ENCODE data around the gene CSRP2.
A peak's percentile ranks its signal among the peaks of the same experiment; 100 is the strongest.

Gene CSRP2

GRCh38 chr12:76863837-76864236 is 15.0 kb downstream of the CSRP2 start:
- no peak for TF ChIP-seq CTCF (IDR thresholded peaks at IDR 0.05; ENCODE audit: low read depth, low read length)
- no peak overlapping the region for H3K4me3 ChIP-seq (replicated peaks in 1 of 2; ENCODE audit: low read depth in 2 of 2, low read length in 2 of 2)
- peak in 1 of 2 donors; percentile 36 for DNase-seq (ENCODE audit: low read depth in 2 of 2)

DNA sequence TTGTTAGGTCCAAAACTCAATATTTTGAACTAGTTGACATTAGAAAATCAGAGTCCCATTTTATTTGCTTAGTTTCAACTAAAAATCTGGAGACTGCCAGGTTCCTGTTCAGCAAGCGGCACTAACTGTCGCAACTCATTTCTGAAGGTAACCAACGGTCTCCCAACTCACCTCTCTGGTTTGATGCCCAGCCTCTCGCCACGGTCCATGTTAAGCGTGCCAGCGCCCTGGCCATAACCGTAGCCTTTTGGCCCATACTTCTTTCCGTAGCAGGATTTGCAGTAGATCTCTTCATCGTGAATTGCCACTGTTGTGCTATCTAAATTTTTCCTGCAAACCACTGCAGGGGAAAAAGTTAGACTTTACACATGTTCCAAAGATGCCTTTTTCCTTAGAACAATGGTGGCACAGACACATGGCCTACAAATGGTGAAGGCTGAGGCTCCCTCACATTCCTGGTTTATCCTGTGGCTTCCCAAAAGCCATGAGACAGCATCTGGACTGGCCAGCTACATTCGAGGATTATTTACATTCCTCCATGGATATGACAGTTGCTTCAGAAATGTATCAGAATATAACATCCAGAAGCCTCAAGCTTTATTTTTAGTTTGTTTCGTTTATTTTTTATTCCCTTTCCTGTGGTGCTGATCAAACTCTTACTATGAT is 15.7 kb downstream of the CSRP2 start:
- no peak for TF ChIP-seq CTCF (IDR thresholded peaks at IDR 0.05; ENCODE audit: low read depth, low read length)
- peak; percentile 36 to 56 for DNase-seq (ENCODE audit: low read depth in 2 of 2)
- H3K4me3 ChIP-seq (replicated peaks in 1 of 2; ENCODE audit: low read depth in 2 of 2, low read length in 2 of 2) = no peak overlapping the region

- DNase-seq (ENCODE audit: low read depth in 2 of 2) = no peak
- TF ChIP-seq CTCF (IDR thresholded peaks at IDR 0.05; ENCODE audit: low read depth, low read length) = no peak
- H3K4me3 ChIP-seq (replicated peaks in 1 of 2; ENCODE audit: low read depth in 2 of 2, low read length in 2 of 2) = no peak overlapping the region
These were observed 18.6 kb downstream of the CSRP2 start for GRCh38 chr12:76860256-76860655.

GRCh38 chr12:76859611-76860010 is 19.2 kb downstream of the CSRP2 start:
- TF ChIP-seq CTCF (IDR thresholded peaks at IDR 0.05; ENCODE audit: low read depth, low read length) = no peak
- no peak for DNase-seq (ENCODE audit: low read depth in 2 of 2)
- H3K4me3 ChIP-seq (replicated peaks in 1 of 2; ENCODE audit: low read depth in 2 of 2, low read length in 2 of 2) = no peak overlapping the region

DNA sequence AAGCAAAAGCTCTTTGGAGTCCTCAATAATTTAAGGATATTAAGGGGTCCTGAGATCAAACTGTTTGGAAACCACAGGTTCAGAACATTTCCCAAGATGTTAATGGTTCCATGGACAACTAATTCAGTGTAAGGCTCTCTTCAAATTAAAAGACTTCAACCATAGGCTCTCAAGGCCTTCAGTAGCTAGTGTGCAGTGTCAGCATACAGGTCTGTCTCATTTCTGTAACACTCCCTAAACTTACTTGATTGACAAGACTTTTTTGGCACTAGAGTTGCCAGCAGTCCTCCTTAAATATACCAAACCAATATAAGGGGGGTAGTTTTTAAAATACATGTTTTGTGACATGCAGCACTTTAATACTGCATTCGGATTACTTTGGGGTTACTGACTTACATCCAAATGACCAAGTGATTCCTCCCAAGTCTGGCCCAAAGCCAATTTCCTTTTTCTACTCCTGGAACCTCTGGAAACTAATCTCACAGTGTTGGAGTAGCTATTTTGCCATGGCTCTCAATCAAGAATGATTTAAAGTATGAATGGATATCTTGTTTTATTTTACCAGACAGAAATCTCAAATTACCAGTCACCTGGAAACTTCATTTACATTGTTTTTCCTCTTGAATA is 22.7 kb downstream of the CSRP2 start:
- no peak for DNase-seq (ENCODE audit: low read depth in 2 of 2)
- no peak overlapping the region for H3K4me3 ChIP-seq (replicated peaks in 1 of 2; ENCODE audit: low read depth in 2 of 2, low read length in 2 of 2)
- TF ChIP-seq CTCF (IDR thresholded peaks at IDR 0.05; ENCODE audit: low read depth, low read length) = no peak

DNA sequence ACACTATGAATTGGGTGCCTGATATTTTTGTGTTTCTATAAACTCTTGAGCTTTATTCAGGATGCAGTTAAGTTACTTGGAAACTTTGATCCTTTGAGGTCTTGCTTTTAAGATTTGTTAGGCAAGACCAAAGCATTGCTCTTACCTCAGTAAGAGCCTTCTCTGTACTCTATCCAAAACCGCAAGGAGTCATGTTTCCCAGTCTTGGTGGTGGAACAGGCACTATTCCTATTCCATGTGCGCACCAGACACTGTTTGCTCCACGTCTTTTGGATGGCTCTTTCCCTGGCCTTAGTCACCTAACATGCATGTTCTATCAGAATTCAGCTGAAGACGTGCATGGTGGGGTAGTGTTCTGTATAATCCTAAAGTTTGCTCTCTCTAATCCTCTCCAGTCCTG is 23.5 kb downstream of the CSRP2 start:
- no peak overlapping the region for H3K4me3 ChIP-seq (replicated peaks in 1 of 2; ENCODE audit: low read depth in 2 of 2, low read length in 2 of 2)
- TF ChIP-seq CTCF (IDR thresholded peaks at IDR 0.05; ENCODE audit: low read depth, low read length) = no peak
- no peak for DNase-seq (ENCODE audit: low read depth in 2 of 2)
